Measurements from ENCODE around the gene ADAMTSL5. TPM values are rescaled to one million over a fixed set of nuclear protein-coding genes. Genes with fewer than 3 reads are reported as not detected.

Gene ADAMTSL5
- total RNA-seq, 2 experiments from 2014 or later: 0.34 TPM; not detected in 1

DNA sequence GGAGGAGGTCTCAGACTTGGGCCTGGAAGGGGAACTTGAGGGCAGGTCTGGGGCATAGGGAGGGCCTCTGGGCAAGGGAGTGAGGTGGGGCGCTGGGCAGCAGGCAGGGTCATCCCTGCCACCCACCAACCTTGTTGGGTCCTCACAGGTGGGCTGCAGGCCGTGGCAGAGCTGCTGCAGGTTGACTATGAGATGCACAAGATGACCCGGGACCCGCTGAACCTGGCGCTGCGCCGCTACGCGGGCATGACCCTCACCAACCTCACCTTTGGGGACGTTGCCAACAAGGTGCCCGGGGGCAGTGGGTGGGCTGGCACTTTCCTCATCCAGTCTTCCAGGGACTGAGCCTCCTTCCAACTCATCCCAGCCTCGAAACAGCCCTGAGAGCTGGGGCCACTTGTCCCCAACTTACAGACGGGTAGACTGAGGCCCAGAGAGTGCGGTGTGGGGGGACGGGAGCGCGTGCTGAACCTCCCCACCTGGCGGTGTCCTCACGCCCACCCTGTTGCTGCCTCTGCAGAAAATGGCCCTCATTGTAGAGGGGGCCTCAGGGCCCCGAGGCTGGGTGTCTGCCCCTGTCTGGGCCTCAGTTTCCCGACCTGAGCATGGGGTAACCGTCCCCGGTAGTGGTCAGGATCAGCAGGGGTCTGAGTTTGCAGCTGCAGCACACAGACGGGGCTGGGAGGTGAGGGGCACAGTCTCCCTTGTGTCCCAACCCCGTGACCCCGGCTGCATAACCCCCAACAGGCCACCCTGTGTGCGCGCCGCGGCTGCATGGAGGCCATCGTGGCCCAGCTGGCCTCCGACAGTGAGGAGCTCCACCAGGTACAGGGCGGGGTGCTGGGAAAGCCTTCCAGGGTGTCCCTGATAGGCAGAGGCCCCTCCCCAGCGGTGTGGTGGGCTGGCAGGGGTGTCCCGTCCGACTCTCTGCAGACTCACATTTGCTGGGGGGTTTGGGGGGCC, 52.5 kb downstream of the ADAMTSL5 start:
- no peak for TF ChIP-seq CTCF (conservative IDR thresholded peaks at IDR 0.05; ENCODE audit: low read length)
- no peak for TF ChIP-seq EZH2phosphoT487 (IDR thresholded peaks at IDR 0.05; ENCODE audit: borderline replicate concordance, low read depth, low read length)
- Histone ChIP-seq H3K79me2 (ENCODE audit: insufficient read depth, low read depth, low read length) (no peaks in the 10 kb centered on the region), H3K9me2 (ENCODE audit: insufficient read depth, low read length) (no peaks in the 10 kb centered on the region), H3K4me3 (ENCODE audit: low read depth, low read length, poor library complexity, severe bottlenecking) (no peak overlapping the region), H4K20me1 (ENCODE audit: insufficient read depth, low read length) (no peaks in the 10 kb centered on the region), H3K36me3 (ENCODE audit: insufficient read depth, low read length) (no peaks in the 10 kb centered on the region), H2AFZ (ENCODE audit: low read length) (no peak overlapping the region), H3K27ac (ENCODE audit: low read depth, low read length, poor library complexity, severe bottlenecking) (no peak overlapping the region), H3K9me3 (ENCODE audit: low read length) (no peaks in the 10 kb centered on the region), H3K4me2 (ENCODE audit: low read length) (no peak overlapping the region), H3K4me1 (ENCODE audit: insufficient read depth, low read length, poor library complexity, severe bottlenecking) (peaks cover 10% of the 10 kb centered on the region)
- intact Hi-C loops (cut with micrococcal nuclease; ENCODE audit: unreplicated experiment): no loop called here
- CTCF ChIA-PET (ENCODE audit: unreplicated experiment): no interaction called here
- DNase-seq (ENCODE audit: low spot score): no peak
- POLR2A ChIA-PET: no interaction called here
- BruUV-seq (replicated peaks): no TSS peak

DNA sequence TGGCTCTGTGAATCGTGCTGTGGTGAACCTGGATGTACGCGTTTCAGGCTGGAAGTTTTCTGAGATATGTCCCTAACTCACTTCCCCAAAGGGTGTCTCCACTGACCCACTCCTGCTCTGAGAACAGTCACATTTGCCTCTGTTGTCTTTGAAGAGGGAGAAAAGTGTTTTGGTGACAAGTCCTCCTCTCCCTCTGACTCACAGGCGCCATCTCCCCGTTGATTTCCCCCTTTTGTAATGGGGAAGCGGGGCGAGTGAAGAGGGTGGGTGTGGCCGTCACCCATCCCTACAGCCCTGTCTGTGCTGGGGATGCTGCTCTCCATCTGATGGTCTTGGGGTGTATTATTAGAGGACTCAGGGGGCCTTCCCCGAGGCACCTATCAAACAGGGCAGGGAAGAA, 53.3 kb downstream of the ADAMTSL5 start:
- TF ChIP-seq EZH2phosphoT487 (IDR thresholded peaks at IDR 0.05; ENCODE audit: borderline replicate concordance, low read depth, low read length): no peak
- TF ChIP-seq CTCF (conservative IDR thresholded peaks at IDR 0.05; ENCODE audit: low read length): no peak
- DNase-seq (ENCODE audit: low spot score): no peak
- intact Hi-C loops (cut with micrococcal nuclease; ENCODE audit: unreplicated experiment): no loop called here
- Histone ChIP-seq H3K79me2 (ENCODE audit: insufficient read depth, low read depth, low read length) (no peaks in the 10 kb centered on the region), H3K9me3 (ENCODE audit: low read length) (no peaks in the 10 kb centered on the region), H3K36me3 (ENCODE audit: insufficient read depth, low read length) (no peaks in the 10 kb centered on the region), H3K27ac (ENCODE audit: low read depth, low read length, poor library complexity, severe bottlenecking) (no peak overlapping the region), H4K20me1 (ENCODE audit: insufficient read depth, low read length) (no peaks in the 10 kb centered on the region), H3K4me2 (ENCODE audit: low read length) (no peak overlapping the region), H3K9me2 (ENCODE audit: insufficient read depth, low read length) (no peaks in the 10 kb centered on the region), H2AFZ (ENCODE audit: low read length) (no peak overlapping the region), H3K4me3 (ENCODE audit: low read depth, low read length, poor library complexity, severe bottlenecking) (no peak overlapping the region), H3K4me1 (ENCODE audit: insufficient read depth, low read length, poor library complexity, severe bottlenecking) (peaks cover 18% of the 10 kb centered on the region)
- POLR2A ChIA-PET: no interaction called here
- no TSS peak for BruUV-seq (replicated peaks)
- CTCF ChIA-PET (ENCODE audit: unreplicated experiment): no interaction called here

- TF ChIP-seq EZH2phosphoT487 (IDR thresholded peaks at IDR 0.05; ENCODE audit: borderline replicate concordance, low read depth, low read length): no peak
- no peak for TF ChIP-seq CTCF (conservative IDR thresholded peaks at IDR 0.05; ENCODE audit: low read length)
- Histone ChIP-seq H4K20me1 (ENCODE audit: insufficient read depth, low read length) (no peaks in the 10 kb centered on the region), H3K4me1 (ENCODE audit: insufficient read depth, low read length, poor library complexity, severe bottlenecking) (peaks cover 26% of the 10 kb centered on the region), H2AFZ (ENCODE audit: low read length) (no peak overlapping the region), H3K4me2 (ENCODE audit: low read length) (no peak overlapping the region), H3K36me3 (ENCODE audit: insufficient read depth, low read length) (no peaks in the 10 kb centered on the region), H3K9me3 (ENCODE audit: low read length) (no peaks in the 10 kb centered on the region), H3K27ac (ENCODE audit: low read depth, low read length, poor library complexity, severe bottlenecking) (no peak overlapping the region), H3K79me2 (ENCODE audit: insufficient read depth, low read depth, low read length) (no peaks in the 10 kb centered on the region), H3K4me3 (ENCODE audit: low read depth, low read length, poor library complexity, severe bottlenecking) (no peak overlapping the region), H3K9me2 (ENCODE audit: insufficient read depth, low read length) (no peaks in the 10 kb centered on the region)
- intact Hi-C loops (cut with micrococcal nuclease; ENCODE audit: unreplicated experiment): no loop called here
- ChIA-PET CTCF (ENCODE audit: unreplicated experiment) (no interaction called here), POLR2A (no interaction called here)
- DNase-seq (ENCODE audit: low spot score): no peak
- no TSS peak for BruUV-seq (replicated peaks)
Measured at GRCh38 chr19:1457892-1458291, 54.9 kb downstream of the ADAMTSL5 start.
